Naive thymus-derived CD4-positive, alpha-beta T cell (primary cell): Measurements from ENCODE around the gene PPP1R12B. TPM values are rescaled to one million over a fixed set of nuclear protein-coding genes. Genes with fewer than 3 reads are reported as not detected.
"Not testable (repeated sequence)": the region's sequence is repeated elsewhere in the genome, so short reads cannot be mapped to it uniquely, and the experiment has no call there.

Experiments used
- ATAC-seq: fragments of 150-1000 bp; cut with Tn5 transposase; 2 replicates; pipeline ENCODE4 v1.10.0; 2021; ENCODE audit warnings: mild to moderate bottlenecking, moderate library complexity
- CTCF ChIA-PET: fragments of 350-600 bp; sonication (Branson Sonifier 250); formaldehyde crosslinking; loops from one replicate; lab custom pipeline; 2021; ENCODE audit warnings: antibody characterized with exemption; lab: Charles Lee
- POLR2A ChIA-PET: fragments of 350-600 bp; sonication (Branson Sonifier 250); formaldehyde crosslinking; loops from one replicate; lab custom pipeline; 2021; ENCODE audit warnings: antibody characterized with exemption, inconsistent platforms; lab: Charles Lee
- DNase-seq, 9 donors: peaks; one replicate each; pipeline versions ENCODE4 v3.0.0 to v3.0.0-alpha.2; 2020 to 2022; ENCODE audit warnings: mixed read lengths in 1 of 9
- H3K27ac ChIP-seq: one replicate; pipeline ENCODE4 v1.7.0; 2013; ENCODE audit warnings: mild to moderate bottlenecking, low read depth, low read length, moderate library complexity
- H3K27me3 ChIP-seq, 2 donors: one replicate each; pipeline ENCODE4 v1.7.0; 2013; ENCODE audit warnings: low read length in 2 of 2, mild to moderate bottlenecking in 2 of 2, moderate library complexity in 2 of 2; ENCODE audit not compliant: control insufficient read depth in 2 of 2, insufficient read depth in 2 of 2
- H3K36me3 ChIP-seq, 3 experiments: 1 replicate in 2 of 3; 2 replicates in 1 of 3; pipeline ENCODE4 v1.7.0; 2013; ENCODE audit warnings: low read length in 3 of 3, mild to moderate bottlenecking in 3 of 3, moderate library complexity in 1 of 3; ENCODE audit not compliant: insufficient read depth in 3 of 3, control insufficient read depth in 2 of 3
- H3K4me1 ChIP-seq, 2 donors: one replicate each; pipeline ENCODE4 v1.7.0; 2013; ENCODE audit warnings: low read length in 2 of 2, mild to moderate bottlenecking in 2 of 2, moderate library complexity in 1 of 2; ENCODE audit not compliant: control insufficient read depth in 2 of 2, insufficient read depth in 2 of 2
- H3K4me3 ChIP-seq: 2 replicates; pipeline ENCODE4 v1.7.0; 2013; ENCODE audit warnings: mild to moderate bottlenecking, low read length
- H3K9me3 ChIP-seq, 3 experiments: 1 replicate in 2 of 3; 2 replicates in 1 of 3; pipeline ENCODE4 v1.7.0; 2013; ENCODE audit warnings: low read length in 3 of 3; ENCODE audit not compliant: control insufficient read depth in 2 of 3
- H3K27ac Mint-ChIP-seq, 9 donors: one replicate each; pipeline ENCODE4 v1.8.0; 2020 to 2022; ENCODE audit warnings: mixed read lengths in 9 of 9, mild to moderate bottlenecking in 8 of 9, moderate library complexity in 5 of 9, inconsistent platforms in 2 of 9
- H3K27me3 Mint-ChIP-seq, 5 donors: one replicate each; pipeline ENCODE4 v1.8.0; 2021 to 2022; ENCODE audit warnings: mixed read lengths in 5 of 5, mild to moderate bottlenecking in 1 of 5
- H3K36me3 Mint-ChIP-seq, 5 donors: one replicate each; pipeline ENCODE4 v1.8.0; 2020 to 2022; ENCODE audit warnings: mixed read lengths in 5 of 5, mild to moderate bottlenecking in 3 of 5, inconsistent platforms in 1 of 5
- H3K4me1 Mint-ChIP-seq, 7 donors: one replicate each; pipeline ENCODE4 v1.8.0; 2020 to 2022; ENCODE audit warnings: mixed read lengths in 7 of 7, mild to moderate bottlenecking in 3 of 7, inconsistent platforms in 1 of 7
- H3K4me3 Mint-ChIP-seq, 10 donors: one replicate each; pipeline ENCODE4 v1.8.0; 2020 to 2022; ENCODE audit warnings: mild to moderate bottlenecking in 10 of 10, mixed read lengths in 10 of 10, moderate library complexity in 6 of 10, inconsistent platforms in 2 of 10
- H3K9me3 Mint-ChIP-seq, 11 donors: one replicate each; pipeline ENCODE4 v1.8.0; 2020 to 2022; ENCODE audit warnings: mixed read lengths in 11 of 11, mild to moderate bottlenecking in 4 of 11, inconsistent platforms in 1 of 11, moderate library complexity in 1 of 11
- intact Hi-C, 2 donors: fragments of 100-400 bp; cut with micrococcal nuclease; formaldehyde crosslinking; loops; one replicate each; pipeline ENCODE4 v1.15.1; 2023
- polyA plus RNA-seq, 2 donors: library from polyadenylated mRNA; unstranded; fragments of 300-500 nt; fragmentation: Illumina TruSeq; gene quantifications; one replicate each; pipeline ENCODE4 v1.2.3, GENCODE V29; 2021
- total RNA-seq, 6 experiments: library from RNA in 5 of 6; stranded (reverse) in 5 of 6; gene quantifications; 1 replicate in 5 of 6; 2 replicates in 1 of 6; pipeline ENCODE4 v1.2.3 and lab custom pipeline; 2021 to 2026

PPP1R12B gene
- total and polyA plus RNA-seq, 7 experiments from 2014 or later: 5.2 to 38.1 (median 26.8) TPM

- H3K36me3 ChIP-seq, H3K27me3 Mint-ChIP-seq, intact Hi-C loops, H3K27ac ChIP-seq, H3K4me1 ChIP-seq, H3K9me3 ChIP-seq, H3K27me3 ChIP-seq, H3K4me3 ChIP-seq, CTCF ChIA-PET, POLR2A ChIA-PET, H3K9me3 Mint-ChIP-seq: not testable (repeated sequence)
- H3K36me3 Mint-ChIP-seq: peaks cover 0 to 22% (median 18%) of the 10 kb centered on the region in 5 donors
- peak; percentile 61 for ATAC-seq
- H3K4me1 Mint-ChIP-seq: peaks cover 15 to 49% (median 37%) of the 10 kb centered on the region in 7 donors
- H3K27ac Mint-ChIP-seq: peak overlapping the region in 3 of 9 donors; percentile 23 to 88 (median 29)
- DNase-seq: peak in 3 of 9 donors; percentile 3 to 26 (median 18)
- peak overlapping the region in 8 of 10 donors; percentile 4 to 78 (median 48) for H3K4me3 Mint-ChIP-seq
Measured at GRCh38 chr1:202379884-202380529, 31.5 kb downstream of the PPP1R12B start.

- Mint-ChIP-seq H3K4me1 (peaks cover 15 to 49% (median 37%) of the 10 kb centered on the region in 7 donors), H3K27ac (peak overlapping the region in 1 of 9 donors; percentile 29), H3K4me3 (peak overlapping the region in 3 of 10 donors; percentile 3 to 57 (median 47)), H3K36me3 (peaks cover 0 to 17% (median 13%) of the 10 kb centered on the region in 5 donors)
- H3K4me3 ChIP-seq, H3K36me3 ChIP-seq, POLR2A ChIA-PET, CTCF ChIA-PET, intact Hi-C loops, H3K27me3 Mint-ChIP-seq, H3K27me3 ChIP-seq, H3K4me1 ChIP-seq, ATAC-seq, H3K9me3 ChIP-seq, H3K9me3 Mint-ChIP-seq, H3K27ac ChIP-seq, DNase-seq: not testable (repeated sequence)
Measured at GRCh38 chr1:202380535-202380934, 32.0 kb downstream of the PPP1R12B start.

DNA sequence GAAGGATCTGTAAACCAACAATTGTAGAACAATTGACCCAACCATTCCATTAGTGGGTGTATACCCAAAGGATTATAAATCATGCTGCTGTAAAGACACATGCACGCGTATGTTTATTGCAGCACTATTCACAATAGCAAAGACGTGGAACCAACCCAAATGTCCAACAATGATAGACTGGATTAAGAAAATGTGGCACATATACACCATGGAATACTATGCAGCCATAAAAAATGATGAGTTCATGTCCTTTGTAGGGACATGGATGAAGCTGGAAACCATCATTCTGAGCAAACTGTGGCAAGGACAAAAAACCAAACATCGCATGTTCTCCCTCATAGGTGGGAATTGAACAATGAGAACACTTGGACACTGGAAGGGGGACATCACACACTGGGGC lies 33.4 kb downstream of the PPP1R12B start:
- H3K4me3 Mint-ChIP-seq, H3K9me3 ChIP-seq, H3K27ac ChIP-seq, CTCF ChIA-PET, DNase-seq, H3K27me3 ChIP-seq, H3K36me3 ChIP-seq, POLR2A ChIA-PET, H3K4me1 ChIP-seq, H3K4me3 ChIP-seq, H3K27ac Mint-ChIP-seq, H3K27me3 Mint-ChIP-seq, intact Hi-C loops, ATAC-seq, H3K9me3 Mint-ChIP-seq: not testable (repeated sequence)
- Mint-ChIP-seq H3K4me1 (peaks cover 15 to 47% (median 32%) of the 10 kb centered on the region in 7 donors), H3K36me3 (peaks cover 0 to 15% (median 13%) of the 10 kb centered on the region in 5 donors)

- H3K4me1 ChIP-seq, intact Hi-C loops, H3K27ac ChIP-seq, H3K4me3 Mint-ChIP-seq, H3K27ac Mint-ChIP-seq, H3K36me3 Mint-ChIP-seq, POLR2A ChIA-PET, ATAC-seq, DNase-seq, H3K27me3 ChIP-seq, H3K27me3 Mint-ChIP-seq, H3K4me3 ChIP-seq, H3K36me3 ChIP-seq, H3K9me3 Mint-ChIP-seq, CTCF ChIA-PET, H3K9me3 ChIP-seq: not testable (repeated sequence)
- H3K4me1 Mint-ChIP-seq: peaks cover 0 to 23% (median 13%) of the 10 kb centered on the region in 7 donors
Measured at GRCh38 chr1:202395831-202396230, 47.3 kb downstream of the PPP1R12B start.

DNA sequence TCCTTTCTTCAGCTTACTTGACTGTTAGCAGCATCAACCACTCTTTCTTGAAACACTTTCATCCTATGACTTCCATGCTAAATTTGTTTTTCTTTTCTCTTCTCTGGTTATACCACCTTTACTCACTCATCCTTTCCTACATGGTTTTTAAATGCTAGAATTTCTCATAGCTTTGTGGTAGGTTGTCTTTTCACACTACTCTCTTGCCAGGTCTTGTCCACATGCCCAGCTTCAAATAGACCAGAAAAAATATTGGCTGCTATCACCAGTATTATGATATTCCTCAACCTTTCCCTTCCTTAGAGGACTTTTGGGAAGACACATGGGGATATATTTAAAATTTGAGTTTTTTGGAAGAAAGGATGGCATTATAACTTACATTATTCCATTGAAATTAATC lies 48.8 kb downstream of the PPP1R12B start:
- Mint-ChIP-seq H3K27ac (no peak overlapping the region), H3K9me3 (no peaks in the 10 kb centered on the region), H3K36me3 (peaks cover 0 to 3% (median 0%) of the 10 kb centered on the region in 5 donors), H3K27me3 (peaks cover 0 to 3% (median 0%) of the 10 kb centered on the region in 5 donors), H3K4me3 (no peak overlapping the region), H3K4me1 (peaks cover 0 to 26% (median 14%) of the 10 kb centered on the region in 7 donors)
- Histone ChIP-seq H3K27ac (no peak overlapping the region), H3K9me3 (no peaks in the 10 kb centered on the region), H3K36me3 (no peaks in the 10 kb centered on the region), H3K4me3 (no peak overlapping the region), H3K4me1 (no peaks in the 10 kb centered on the region), H3K27me3 (no peaks in the 10 kb centered on the region)
- intact Hi-C loops: no loop called here
- DNase-seq: no peak
- POLR2A ChIA-PET: no interaction called here
- ATAC-seq: no peak
- CTCF ChIA-PET: no interaction called here

DNA sequence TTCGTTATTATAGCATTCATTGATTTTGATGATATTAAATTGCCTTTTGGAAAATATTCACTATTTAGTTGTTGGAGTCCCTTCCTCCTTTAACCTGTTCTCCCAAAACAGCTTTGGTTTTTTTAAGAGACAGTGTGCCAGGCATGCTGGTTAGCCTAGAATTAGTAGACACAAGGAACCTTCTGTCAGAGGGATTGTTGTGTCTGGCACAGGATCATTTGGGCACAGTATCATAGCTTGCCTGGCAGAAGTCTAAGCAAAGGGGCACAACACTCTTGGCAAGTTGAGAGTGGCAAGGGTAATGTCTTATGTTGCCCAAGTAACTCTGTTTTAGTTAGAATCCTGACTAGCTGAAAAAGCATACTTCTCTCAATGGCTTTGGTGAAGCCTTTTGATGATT lies 49.9 kb downstream of the PPP1R12B start:
- H3K4me1 ChIP-seq, H3K9me3 ChIP-seq, H3K27ac Mint-ChIP-seq, H3K9me3 Mint-ChIP-seq, intact Hi-C loops, ATAC-seq, POLR2A ChIA-PET, H3K27ac ChIP-seq, CTCF ChIA-PET, DNase-seq, H3K27me3 ChIP-seq, H3K36me3 Mint-ChIP-seq, H3K4me3 Mint-ChIP-seq, H3K4me3 ChIP-seq, H3K27me3 Mint-ChIP-seq, H3K36me3 ChIP-seq: not testable (repeated sequence)
- peaks cover 0 to 27% (median 14%) of the 10 kb centered on the region in 7 donors for H3K4me1 Mint-ChIP-seq

DNA sequence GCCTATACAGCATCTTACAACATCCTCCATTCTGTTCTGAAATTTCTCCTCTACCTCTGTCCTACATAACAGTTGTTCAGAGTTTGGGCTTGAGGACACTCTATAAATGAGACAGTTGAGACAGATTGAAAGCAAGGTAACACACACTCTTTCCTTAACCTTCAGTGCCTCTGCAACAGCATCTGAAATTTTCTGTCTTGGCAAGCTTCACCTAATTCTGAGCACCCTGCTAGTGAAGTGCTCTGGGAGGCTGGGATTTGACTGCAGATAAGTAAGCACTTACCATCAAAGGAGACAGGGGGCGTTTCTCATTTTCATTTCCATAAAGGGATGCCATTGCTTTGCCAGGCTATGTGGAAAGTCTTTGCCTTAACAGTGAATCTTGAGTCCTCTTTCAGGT lies 53.3 kb downstream of the PPP1R12B start:
- H3K9me3 Mint-ChIP-seq, intact Hi-C loops, H3K36me3 ChIP-seq, H3K27me3 ChIP-seq, H3K9me3 ChIP-seq, CTCF ChIA-PET, H3K27ac ChIP-seq, H3K4me3 ChIP-seq, H3K36me3 Mint-ChIP-seq, DNase-seq, H3K4me3 Mint-ChIP-seq, H3K27me3 Mint-ChIP-seq, H3K4me1 ChIP-seq, POLR2A ChIA-PET, ATAC-seq: not testable (repeated sequence)
- H3K4me1 Mint-ChIP-seq: peaks cover 0 to 22% (median 13%) of the 10 kb centered on the region in 7 donors
- peak overlapping the region in 1 of 9 donors; percentile 11 for H3K27ac Mint-ChIP-seq
